HFFc6 (cell line): ENCODE measurements around the gene SKI. TPM values are rescaled to one million over a fixed set of nuclear protein-coding genes. Genes with fewer than 3 reads are reported as not detected.

Experiments used
- DNase-seq: peaks from one replicate; pipeline ENCODE4 v3.0.0-alpha.2; 2018
- H3K27ac Mint-ChIP-seq: 2 replicates; pipeline ENCODE4 v1.8.0; 2020; ENCODE audit warnings: mild to moderate bottlenecking, mixed read lengths
- H3K27me3 Mint-ChIP-seq: 2 replicates; pipeline ENCODE4 v1.8.0; 2021; ENCODE audit warnings: mild to moderate bottlenecking, moderate library complexity, mixed read lengths; ENCODE audit not compliant: insufficient read depth
- H3K36me3 Mint-ChIP-seq: 2 replicates; pipeline ENCODE4 v1.8.0; 2021; ENCODE audit warnings: low read depth, mixed read lengths
- H3K4me1 Mint-ChIP-seq: 2 replicates; pipeline ENCODE4 v1.8.0; 2020; ENCODE audit warnings: low read depth, mixed read lengths
- H3K4me3 Mint-ChIP-seq: 2 replicates; pipeline ENCODE4 v1.8.0; 2020; ENCODE audit warnings: mild to moderate bottlenecking, moderate library complexity, mixed read lengths
- H3K9me3 Mint-ChIP-seq: 2 replicates; pipeline ENCODE4 v1.8.0; 2020; ENCODE audit warnings: mild to moderate bottlenecking, mixed read lengths
- CTCF ChIP-seq: fragments of 200-600 bp; sonication (generic); IDR thresholded peaks from 2 replicates; pipeline ENCODE4 v1.5.0; 2021; ENCODE audit warnings: antibody characterized with exemption, mild to moderate bottlenecking
- total RNA-seq, 6 experiments: library from RNA; stranded (reverse); fragmentation: NEBNext Ultra II Directional; extraction: Animal tissue kit (Norgen Biotek cat#: 25700); gene quantifications; 2 replicates in 1 of 6; 3 replicates in 5 of 6; pipeline ENCODE4 v1.2.3, GENCODE V29; 2021

Gene SKI
- total RNA-seq, 6 experiments from 2014 or later, result 63.7 to 76.6 (median 66.1) TPM

- Mint-ChIP-seq H3K27ac (no peak overlapping the region), H3K4me1 (0 out of 2 replicates have a peak, but pooled peaks cover 6% of the 10 kb centered on the region), H3K27me3 (peaks cover 9% of the 10 kb centered on the region), H3K9me3 (no peaks in the 10 kb centered on the region), H3K36me3 (no peaks in the 10 kb centered on the region), H3K4me3 (no peak overlapping the region)
- no peak for DNase-seq
- TF ChIP-seq CTCF, result no peak
Observed at GRCh38 chr1:2346691-2347408, 118.7 kb downstream of the SKI start.

- TF ChIP-seq CTCF, result no peak
- Mint-ChIP-seq H3K36me3 (no peaks in the 10 kb centered on the region), H3K4me3 (no peak overlapping the region), H3K27ac (no peak overlapping the region), H3K4me1 (0 out of 2 replicates have a peak, but pooled peaks cover 6% of the 10 kb centered on the region), H3K9me3 (no peaks in the 10 kb centered on the region), H3K27me3 (peaks cover 12% of the 10 kb centered on the region)
- DNase-seq, result no peak
Observed at GRCh38 chr1:2347409-2347785, 119.3 kb downstream of the SKI start.

GRCh38 chr1:2347896-2348295 lies 119.8 kb downstream of the SKI start:
- H3K36me3 Mint-ChIP-seq, result no peaks in the 10 kb centered on the region
- peaks cover 15% of the 10 kb centered on the region for H3K27me3 Mint-ChIP-seq
- TF ChIP-seq CTCF, result no peak
- no peak overlapping the region for H3K27ac Mint-ChIP-seq
- H3K4me1 Mint-ChIP-seq, result 0 out of 2 replicates have a peak, but pooled peaks cover 6% of the 10 kb centered on the region
- no peak overlapping the region for H3K4me3 Mint-ChIP-seq
- DNase-seq, result no peak
- H3K9me3 Mint-ChIP-seq, result no peaks in the 10 kb centered on the region

- H3K27ac Mint-ChIP-seq, result no peak overlapping the region
- 0 out of 2 replicates have a peak, but pooled peaks cover 6% of the 10 kb centered on the region for H3K4me1 Mint-ChIP-seq
- TF ChIP-seq CTCF, result no peak
- H3K4me3 Mint-ChIP-seq, result no peak overlapping the region
- H3K9me3 Mint-ChIP-seq, result no peaks in the 10 kb centered on the region
- no peaks in the 10 kb centered on the region for H3K36me3 Mint-ChIP-seq
- peaks cover 15% of the 10 kb centered on the region for H3K27me3 Mint-ChIP-seq
- DNase-seq, result no peak
Observed at GRCh38 chr1:2348346-2349325, 120.5 kb downstream of the SKI start.

GRCh38 chr1:2349806-2350205 lies 121.7 kb downstream of the SKI start:
- H3K36me3 Mint-ChIP-seq, result no peaks in the 10 kb centered on the region
- no peaks in the 10 kb centered on the region for H3K9me3 Mint-ChIP-seq
- 0 out of 2 replicates have a peak, but pooled peaks cover 6% of the 10 kb centered on the region for H3K4me1 Mint-ChIP-seq
- no peak for TF ChIP-seq CTCF
- no peak overlapping the region for H3K4me3 Mint-ChIP-seq
- no peak overlapping the region for H3K27ac Mint-ChIP-seq
- H3K27me3 Mint-ChIP-seq, result peaks cover 19% of the 10 kb centered on the region
- no peak for DNase-seq
